Trophoblast cell (in vitro differentiated cells and primary cell): Measurements from ENCODE around the gene TMEM88.

Source experiments
- DNase-seq, 2 donors: peaks; one replicate each; pipeline ENCODE4 v3.0.0-alpha.2; 2016
- H2AFZ ChIP-seq: 2 replicates; pipeline ENCODE4 v1.6.1; 2013; ENCODE audit warnings: low read length, moderate library complexity, mild to moderate bottlenecking; ENCODE audit not compliant: insufficient read depth, poor library complexity
- H2AK5ac ChIP-seq: 2 replicates; pipeline ENCODE4 v1.6.1; 2013; ENCODE audit warnings: mild to moderate bottlenecking, low read length
- H2BK120ac ChIP-seq: 2 replicates; pipeline ENCODE4 v1.6.1; 2013; ENCODE audit warnings: low read length, mild to moderate bottlenecking, moderate library complexity; ENCODE audit not compliant: insufficient read depth, poor library complexity
- H2BK12ac ChIP-seq: 2 replicates; pipeline ENCODE4 v1.6.1; 2013; ENCODE audit warnings: mild to moderate bottlenecking, low read length, moderate library complexity
- H2BK5ac ChIP-seq: 2 replicates; pipeline ENCODE4 v1.6.1; 2013; ENCODE audit warnings: low read length, low read depth, moderate library complexity, mild to moderate bottlenecking; ENCODE audit not compliant: poor library complexity
- H3K14ac ChIP-seq: 2 replicates; pipeline ENCODE4 v1.6.1; 2013; ENCODE audit warnings: mild to moderate bottlenecking, low read length
- H3K18ac ChIP-seq: 2 replicates; pipeline ENCODE4 v1.6.1; 2013; ENCODE audit warnings: mild to moderate bottlenecking, low read length
- H3K23ac ChIP-seq: 2 replicates; pipeline ENCODE4 v1.6.1; 2013; ENCODE audit warnings: low read length
- H3K27ac ChIP-seq: 2 replicates; pipeline ENCODE4 v1.5.1; 2013; ENCODE audit warnings: low read depth, mild to moderate bottlenecking, inconsistent platforms, low read length, moderate library complexity
- H3K27me3 ChIP-seq: 2 replicates; pipeline ENCODE4 v1.6.1; 2013; ENCODE audit warnings: inconsistent platforms, mild to moderate bottlenecking, low read length, moderate library complexity; ENCODE audit not compliant: insufficient read depth
- H3K36me3 ChIP-seq, 2 experiments: 1 replicate in 1 of 2; 2 replicates in 1 of 2; pipeline ENCODE4 v1.6.1; 2013; ENCODE audit warnings: low read length in 2 of 2, mild to moderate bottlenecking in 2 of 2, moderate library complexity in 1 of 2; ENCODE audit not compliant: insufficient read depth in 2 of 2, control insufficient read depth in 1 of 2
- H3K4ac ChIP-seq: 2 replicates; pipeline ENCODE4 v1.6.1; 2013; ENCODE audit warnings: low read depth, mild to moderate bottlenecking, low read length, moderate library complexity
- H3K4me1 ChIP-seq, 2 experiments: 1 replicate in 1 of 2; 2 replicates in 1 of 2; pipeline ENCODE4 v1.6.1; 2013; ENCODE audit warnings: low read length in 2 of 2, mild to moderate bottlenecking in 2 of 2, moderate library complexity in 1 of 2; ENCODE audit not compliant: insufficient read depth in 2 of 2, control insufficient read depth in 1 of 2
- H3K4me2 ChIP-seq: 2 replicates; pipeline ENCODE4 v1.6.1; 2013; ENCODE audit warnings: inconsistent platforms, mild to moderate bottlenecking, low read length, moderate library complexity
- H3K4me3 ChIP-seq: 2 replicates; pipeline ENCODE4 v1.5.1; 2013; ENCODE audit warnings: mild to moderate bottlenecking, low read depth, low read length, inconsistent platforms
- H3K79me1 ChIP-seq: one replicate; pipeline ENCODE4 v1.6.1; 2013; ENCODE audit warnings: low read length
- H3K79me2 ChIP-seq: 2 replicates; pipeline ENCODE4 v1.6.1; 2013; ENCODE audit warnings: low read length, mild to moderate bottlenecking; ENCODE audit not compliant: control insufficient read depth, insufficient read depth, poor library complexity
- H3K9ac ChIP-seq: 2 replicates; pipeline ENCODE4 v1.6.1; 2013; ENCODE audit warnings: mild to moderate bottlenecking, low read length
- H3K9me3 ChIP-seq: 2 replicates; pipeline ENCODE4 v1.6.1; 2013; ENCODE audit warnings: low read depth, mild to moderate bottlenecking, control low read depth, inconsistent platforms, low read length; ENCODE audit not compliant: insufficient read depth
- H4K12ac ChIP-seq: 2 replicates; pipeline ENCODE4 v1.6.1; 2013; ENCODE audit warnings: low read depth, mild to moderate bottlenecking, low read length, moderate library complexity
- H4K8ac ChIP-seq: 2 replicates; pipeline ENCODE4 v1.6.1; 2013; ENCODE audit warnings: low read depth, mild to moderate bottlenecking, low read length, moderate library complexity
- H4K91ac ChIP-seq: one replicate; pipeline ENCODE4 v1.6.1; 2013; ENCODE audit warnings: low read depth, mild to moderate bottlenecking, low read length, moderate library complexity
- WGBS: extraction: QIAGEN DNeasy Blood & Tissue Kit; methylation state at CpG from one replicate; pipeline ENCODE4 v1.1.7; 2013; ENCODE audit warnings: missing lambda C conversion rate; ENCODE audit not compliant: insufficient read length, insufficient coverage; ENCODE audit errors: extremely low coverage; 5-methylcytosine and 5-hydroxymethylcytosine counted together

The TMEM88 gene

DNA sequence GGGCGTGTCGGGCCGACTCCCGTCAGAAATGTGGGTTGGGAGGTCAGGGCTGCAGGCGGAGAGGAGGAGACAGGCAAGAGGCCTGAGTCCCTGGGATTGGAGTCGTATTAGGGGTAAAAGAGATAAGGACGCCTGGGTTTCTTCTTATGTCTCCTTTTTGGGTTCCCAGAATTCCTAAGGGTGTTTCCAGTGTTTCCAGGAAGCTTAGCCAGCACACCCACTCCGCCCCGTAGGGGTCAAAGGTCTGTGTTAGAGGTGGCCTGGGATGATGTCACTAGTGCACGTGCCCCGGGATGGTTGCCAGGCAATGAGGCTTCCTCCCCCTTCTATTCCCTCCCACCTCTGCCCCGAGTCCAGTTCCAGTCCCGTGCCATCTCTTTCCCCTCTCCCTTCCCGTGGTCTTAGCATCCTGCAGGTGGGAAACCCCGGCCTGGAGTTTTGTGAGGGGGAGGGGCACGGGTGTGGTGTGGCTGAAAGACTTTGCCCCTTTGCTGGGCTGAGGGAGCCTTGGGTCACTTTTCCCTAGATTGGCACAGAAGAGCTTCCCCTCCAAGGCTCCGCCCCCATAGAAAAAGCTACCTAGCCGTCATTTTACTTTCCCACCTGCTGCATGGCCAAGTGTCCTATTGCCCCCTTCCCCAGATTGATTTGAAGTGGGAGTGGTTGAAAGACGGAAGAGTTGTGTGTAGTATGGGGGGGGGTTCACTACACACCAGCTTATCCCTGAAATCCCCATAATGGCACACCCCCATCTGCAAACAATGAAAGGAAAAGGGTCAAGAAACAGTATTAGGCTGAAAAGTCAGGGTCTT, 18.1 kb upstream of the TMEM88 start:
- peak overlapping the region; percentile 58 for H2AFZ ChIP-seq
- H2BK5ac ChIP-seq, result peak overlapping the region; percentile 91
- peak overlapping the region; percentile 75 for H4K91ac ChIP-seq
- peaks cover 2% of the 10 kb centered on the region for H3K9me3 ChIP-seq
- H4K12ac ChIP-seq, result peak overlapping the region; percentile 37
- peak overlapping the region; percentile 75 for H3K27ac ChIP-seq
- peak overlapping the region; percentile 77 for H2BK120ac ChIP-seq
- peak overlapping the region; percentile 18 for H2AK5ac ChIP-seq
- H3K18ac ChIP-seq, result peak overlapping the region; percentile 86
- H3K9ac ChIP-seq, result no peak overlapping the region
- H3K23ac ChIP-seq, result no peak overlapping the region
- peak overlapping the region; percentile 68 for H4K8ac ChIP-seq
- DNase-seq, result peak; percentile 96
- peaks cover 10% of the 10 kb centered on the region for H3K79me2 ChIP-seq
- H3K4me1 ChIP-seq, result peaks cover 36 to 38% of the 10 kb centered on the region in 2 experiments
- peak overlapping the region; percentile 96 for H3K4me2 ChIP-seq
- WGBS, result no CpG with 5 or more reads among the region's 19 CpGs
- peak overlapping the region; percentile 73 for H2BK12ac ChIP-seq
- H3K79me1 ChIP-seq, result peaks cover 26% of the 10 kb centered on the region
- H3K4ac ChIP-seq, result peak overlapping the region; percentile 32
- peak overlapping the region; percentile 68 for H3K14ac ChIP-seq
- H3K27me3 ChIP-seq, result no peaks in the 10 kb centered on the region
- H3K4me3 ChIP-seq, result peak overlapping the region; percentile 75
- H3K36me3 ChIP-seq, result peaks cover 3 to 9% of the 10 kb centered on the region in 2 experiments

DNA sequence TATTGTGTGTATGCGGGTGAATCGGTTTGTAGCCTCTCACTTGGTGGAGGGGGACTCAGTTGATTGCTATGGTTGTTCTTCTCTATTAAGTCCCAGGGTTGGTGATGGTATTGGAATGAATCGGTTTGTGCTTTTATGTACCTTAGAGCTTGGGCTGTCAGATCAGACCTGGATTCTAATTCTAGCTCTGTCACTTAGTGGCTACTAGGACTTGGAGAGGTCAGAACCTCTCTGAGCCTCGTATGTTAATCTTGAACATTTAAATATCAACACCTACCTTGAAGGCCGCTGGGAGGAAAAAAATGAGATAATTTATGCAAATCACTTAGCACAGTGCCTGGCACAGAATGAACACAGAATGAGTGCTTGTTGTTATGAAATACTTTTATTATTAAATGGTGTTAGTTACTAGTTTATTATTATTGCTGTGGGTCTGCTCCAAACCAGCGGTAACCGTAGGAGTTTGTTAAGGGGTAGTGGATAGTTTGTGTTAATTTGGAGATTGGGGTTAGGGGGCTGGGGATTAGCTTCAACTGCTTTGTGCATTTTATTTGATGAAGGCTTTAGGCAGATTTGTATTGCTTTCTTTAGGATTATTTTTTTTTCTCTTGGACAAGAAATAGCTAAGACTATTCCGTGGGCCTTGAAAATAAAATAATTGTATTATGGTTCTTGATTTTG, 17.3 kb upstream of the TMEM88 start:
- Histone ChIP-seq H3K27me3 (no peaks in the 10 kb centered on the region), H3K4me3 (no peak overlapping the region), H3K79me1 (peaks cover 32% of the 10 kb centered on the region), H4K91ac (peak overlapping the region; percentile 58), H3K27ac (peak overlapping the region; percentile 71), H3K18ac (no peak overlapping the region), H2BK120ac (peak overlapping the region; percentile 56), H3K9ac (no peak overlapping the region), H4K12ac (no peak overlapping the region), H2BK5ac (peak overlapping the region; percentile 50), H4K8ac (peak overlapping the region; percentile 47), H3K4me2 (peak overlapping the region; percentile 96), H3K36me3 (peaks cover 3 to 9% of the 10 kb centered on the region in 2 experiments), H3K4me1 (peaks cover 36 to 38% of the 10 kb centered on the region in 2 experiments), H2BK12ac (peak overlapping the region; percentile 9), H3K9me3 (peaks cover 2% of the 10 kb centered on the region), H3K4ac (no peak overlapping the region), H2AK5ac (peak overlapping the region; percentile 18), H3K23ac (no peak overlapping the region), H3K14ac (no peak overlapping the region), H3K79me2 (peaks cover 15% of the 10 kb centered on the region), H2AFZ (no peak overlapping the region)
- peak in 1 of 2 donors; percentile 50 for DNase-seq
- WGBS, result no CpG with 5 or more reads among the region's 8 CpGs

DNA sequence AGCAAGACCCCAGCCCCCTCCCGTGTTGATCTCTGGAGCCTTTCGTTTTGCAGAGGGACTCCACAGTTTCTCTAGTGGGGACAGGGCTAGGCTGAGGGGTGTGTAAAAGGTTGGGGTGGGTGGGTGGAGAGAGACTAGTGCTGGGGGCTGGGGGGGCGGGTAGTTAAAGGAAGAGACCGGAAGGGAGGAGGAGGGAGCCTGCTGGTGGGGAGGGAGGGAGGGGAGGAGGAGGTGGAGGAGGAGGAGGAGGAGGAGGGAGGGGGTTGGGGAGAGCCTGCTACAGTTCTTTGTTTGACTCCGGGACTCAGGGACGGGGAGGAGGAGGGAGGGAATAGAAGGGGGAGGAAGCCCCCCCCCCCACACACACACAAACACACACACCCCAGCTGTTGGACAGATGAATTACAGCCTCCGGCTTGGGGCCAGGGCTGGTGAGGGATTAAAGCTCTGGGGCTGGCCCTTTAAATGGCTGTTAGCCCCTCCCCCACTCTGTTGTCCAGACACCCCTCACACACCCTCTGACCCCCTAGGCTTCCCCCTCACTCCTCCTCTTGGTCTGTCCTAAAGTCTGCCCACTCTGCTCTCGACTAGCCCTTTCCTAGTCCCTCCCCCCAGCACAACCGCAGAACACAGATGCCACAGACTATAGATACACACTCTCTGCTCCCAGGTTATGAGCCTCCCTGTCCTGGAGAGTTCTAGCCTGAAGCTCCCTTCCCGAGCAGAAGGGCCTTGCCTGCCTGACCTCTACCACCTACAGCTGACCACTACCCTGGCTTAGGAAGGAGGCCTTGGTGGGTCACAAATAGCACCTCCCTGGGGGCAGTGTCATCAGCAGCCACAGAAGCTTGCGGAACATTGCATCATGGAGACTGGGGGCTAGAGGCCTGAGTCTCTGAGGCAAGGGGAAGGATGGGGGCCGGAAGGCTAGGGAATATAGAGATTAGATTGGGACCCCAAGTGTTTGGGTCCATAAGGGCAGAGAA, 16.5 kb upstream of the TMEM88 start:
- no CpG with 5 or more reads among the region's 12 CpGs for WGBS
- Histone ChIP-seq H3K4me1 (peaks cover 33 to 38% of the 10 kb centered on the region in 2 experiments), H3K79me2 (peaks cover 23% of the 10 kb centered on the region), H2BK5ac (peak overlapping the region; percentile 54), H4K8ac (peak overlapping the region; percentile 14), H3K23ac (no peak overlapping the region), H3K79me1 (peaks cover 40% of the 10 kb centered on the region), H4K12ac (peak overlapping the region; percentile 5), H3K27me3 (no peaks in the 10 kb centered on the region), H3K4ac (peak overlapping the region; percentile 28), H4K91ac (peak overlapping the region; percentile 80), H3K4me2 (peak overlapping the region; percentile 49), H3K9me3 (peaks cover 2% of the 10 kb centered on the region), H2BK120ac (peak overlapping the region; percentile 54), H3K18ac (peak overlapping the region; percentile 68), H2AFZ (no peak overlapping the region), H3K14ac (peak overlapping the region; percentile 46), H2BK12ac (peak overlapping the region; percentile 70), H2AK5ac (peak overlapping the region; percentile 3), H3K27ac (peak overlapping the region; percentile 99), H3K4me3 (peak overlapping the region; percentile 38), H3K9ac (peak overlapping the region; percentile 3), H3K36me3 (peaks cover 3 to 9% of the 10 kb centered on the region in 2 experiments)
- peak in 1 of 2 donors; percentile 43 for DNase-seq
